T-cell (primary cell): ENCODE results near the gene C22orf15. TPM values are rescaled to one million over a fixed set of nuclear protein-coding genes. Genes with fewer than 3 reads are reported as not detected.

ENCODE experiments used
- ATAC-seq, 4 experiments: fragments of 200-7000 bp in 3 of 4; fragments of 150-1000 bp in 1 of 4; cut with Tn5 transposase; replicated peaks in 1 of 4; 1 replicate in 3 of 4; 2 replicates in 1 of 4; pipeline ENCODE4 v1.10.0; 2021; ENCODE audit warnings: moderate library complexity in 3 of 4, mild to moderate bottlenecking in 2 of 4, moderate number of reproducible peaks in 1 of 4
- CTCF ChIA-PET, 2 donors: fragments of 300-600 bp; sonication (Branson Sonifier 250); formaldehyde crosslinking; loops; one replicate each; lab custom pipeline; 2022; ENCODE audit warnings: antibody characterized with exemption in 2 of 2; lab: Charles Lee
- POLR2A ChIA-PET, 2 donors: fragments of 300-600 bp; sonication (Branson Sonifier 250); formaldehyde crosslinking; loops; one replicate each; lab custom pipeline; 2022; ENCODE audit warnings: antibody characterized with exemption in 2 of 2; lab: Charles Lee
- DNase-seq, 35 experiments: peaks; one replicate each; pipeline versions ENCODE4 v3.0.0 to v3.0.0-alpha.2; 2013 to 2023
- H3K27ac ChIP-seq: one replicate; pipeline ENCODE4 v1.5.1; 2013; ENCODE audit warnings: low read length
- H3K27me3 ChIP-seq, 2 experiments: replicated peaks in 1 of 2; 1 replicate in 1 of 2; 2 replicates in 1 of 2; pipeline versions ENCODE4 v1.6.1 to v1.7.0; 2013; ENCODE audit warnings: low read length in 1 of 2, mixed read lengths in 1 of 2; ENCODE audit not compliant: control insufficient read depth in 2 of 2, insufficient read depth in 2 of 2; ENCODE audit errors: extremely low read depth in 1 of 2
- H3K36me3 ChIP-seq, 2 donors: 1 replicate in 1 of 2; 2 replicates in 1 of 2; pipeline versions ENCODE4 v1.6.1 to v1.7.0; 2013; ENCODE audit warnings: low read length in 1 of 2; ENCODE audit not compliant: control insufficient read depth in 2 of 2, insufficient read depth in 1 of 2; ENCODE audit errors: extremely low read depth in 1 of 2
- H3K4me1 ChIP-seq, 2 experiments: 1 replicate in 1 of 2; 2 replicates in 1 of 2; pipeline versions ENCODE4 v1.6.1 to v1.7.0; 2013; ENCODE audit warnings: low read length in 2 of 2, mixed read lengths in 1 of 2; ENCODE audit not compliant: insufficient read depth in 2 of 2, control insufficient read depth in 1 of 2; ENCODE audit errors: extremely low read depth in 1 of 2
- H3K4me3 ChIP-seq, 2 donors: 1 replicate in 1 of 2; 2 replicates in 1 of 2; pipeline versions ENCODE4 v1.5.1 to v1.7.0; 2013; ENCODE audit warnings: mild to moderate bottlenecking in 2 of 2, low read length in 1 of 2, moderate library complexity in 1 of 2; ENCODE audit not compliant: control insufficient read depth in 1 of 2; ENCODE audit errors: extremely low read depth in 1 of 2
- H3K9me3 ChIP-seq: 2 replicates; pipeline ENCODE4 v1.7.0; 2013
- H3K27ac Mint-ChIP-seq, 2 donors: one replicate each; pipeline ENCODE4 v1.8.0; 2020 to 2021; ENCODE audit warnings: mild to moderate bottlenecking in 2 of 2, mixed read lengths in 2 of 2
- H3K27me3 Mint-ChIP-seq, 2 donors: one replicate each; pipeline ENCODE4 v1.8.0; 2021 to 2022; ENCODE audit warnings: mixed read lengths in 2 of 2
- H3K36me3 Mint-ChIP-seq: one replicate; pipeline ENCODE4 v1.8.0; 2021; ENCODE audit warnings: mixed read lengths
- H3K4me1 Mint-ChIP-seq, 3 donors: one replicate each; pipeline ENCODE4 v1.8.0; 2020 to 2022; ENCODE audit warnings: mixed read lengths in 3 of 3, mild to moderate bottlenecking in 1 of 3
- H3K4me3 Mint-ChIP-seq, 3 donors: one replicate each; pipeline ENCODE4 v1.8.0; 2020 to 2022; ENCODE audit warnings: mild to moderate bottlenecking in 3 of 3, mixed read lengths in 3 of 3, moderate library complexity in 3 of 3
- H3K9me3 Mint-ChIP-seq, 3 donors: one replicate each; pipeline ENCODE4 v1.8.0; 2020 to 2022; ENCODE audit warnings: mixed read lengths in 3 of 3
- WGBS: methylation state at CpG from one replicate; pipeline ENCODE4 v1.1.5; 2013; ENCODE audit warnings: missing lambda C conversion rate; ENCODE audit not compliant: insufficient coverage; 5-methylcytosine and 5-hydroxymethylcytosine counted together
- total RNA-seq, 35 experiments: library from RNA in 6 of 35; stranded (reverse) in 6 of 35; fragments of 120-200 nt in 1 of 35; gene quantifications; one replicate each; pipeline versions ENCODE4 v1.2.1 to v1.2.4 and lab custom pipeline; 2013 to 2026

C22orf15 gene
- total RNA-seq, 5 donors from 2014 or later (not counting 1 experiment from before 2014, with no cell fraction given) = 0.58 to 2.2 (median 1.9) TPM

DNA sequence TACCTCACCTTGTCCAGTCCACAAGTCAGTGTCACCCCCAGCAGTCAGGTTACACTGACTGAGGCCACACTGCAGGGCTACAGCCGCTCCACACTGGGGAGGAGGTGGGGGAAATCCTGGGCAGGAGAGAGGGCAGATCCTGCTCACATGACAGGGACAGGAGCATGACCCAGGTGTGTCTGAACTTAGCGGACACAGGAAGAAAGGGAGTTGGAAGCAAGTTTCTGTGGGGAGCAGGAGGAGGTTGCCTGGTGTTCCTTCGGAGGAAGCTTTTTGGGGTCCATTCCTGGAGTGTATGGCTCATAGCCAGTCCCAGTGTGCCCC, 15.7 kb downstream of the C22orf15 start:
- Histone ChIP-seq H3K27me3 (no peaks in the 10 kb centered on the region), H3K36me3 (peaks cover 0 to 3% of the 10 kb centered on the region in 2 donors), H3K27ac (no peak overlapping the region), H3K4me3 (no peak overlapping the region), H3K4me1 (peaks cover 0 to 3% of the 10 kb centered on the region in 2 experiments), H3K9me3 (no peaks in the 10 kb centered on the region)
- no peak overlapping the region for H3K27ac Mint-ChIP-seq
- ATAC-seq (no peak), DNase-seq (no peak)
- CTCF ChIA-PET = no interaction called here
- POLR2A ChIA-PET = no interaction called here
- 100% methylated on average over 1 of the region's 3 CpGs for WGBS
- no peak overlapping the region for H3K4me3 Mint-ChIP-seq
- H3K36me3 Mint-ChIP-seq = no peaks in the 10 kb centered on the region
- H3K27me3 Mint-ChIP-seq = no peaks in the 10 kb centered on the region
- peaks cover under 1 to 7% (median 4%) of the 10 kb centered on the region in 3 donors for H3K4me1 Mint-ChIP-seq
- H3K9me3 Mint-ChIP-seq = no peaks in the 10 kb centered on the region

DNA sequence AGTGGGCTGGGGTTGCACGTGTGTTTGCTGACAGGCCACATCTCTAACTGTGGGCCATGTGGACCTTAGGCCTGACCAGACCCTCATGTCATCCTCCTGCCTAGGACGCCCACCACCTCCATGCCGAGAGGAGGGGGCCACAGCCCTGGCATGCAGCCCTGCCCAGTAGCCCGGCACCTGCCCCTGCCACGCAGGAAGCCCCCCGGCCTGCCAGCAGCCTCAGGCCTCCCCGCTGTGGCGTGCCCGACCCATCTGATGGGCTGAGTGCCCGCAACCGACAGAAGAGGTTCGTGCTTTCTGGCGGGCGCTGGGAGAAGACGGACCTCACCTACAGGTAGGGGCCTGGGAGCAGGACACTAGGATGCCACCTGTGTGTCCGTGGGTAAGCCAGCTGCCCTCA, 16.3 kb downstream of the C22orf15 start:
- ChIA-PET POLR2A (no interaction called here), CTCF (no interaction called here)
- Histone ChIP-seq H3K4me1 (peaks cover 0 to 8% of the 10 kb centered on the region in 2 experiments), H3K27ac (no peak overlapping the region), H3K27me3 (no peaks in the 10 kb centered on the region), H3K36me3 (peaks cover 0 to 3% of the 10 kb centered on the region in 2 donors), H3K4me3 (no peak overlapping the region), H3K9me3 (no peaks in the 10 kb centered on the region)
- no peaks in the 10 kb centered on the region for H3K27me3 Mint-ChIP-seq
- no peaks in the 10 kb centered on the region for H3K36me3 Mint-ChIP-seq
- H3K9me3 Mint-ChIP-seq = no peaks in the 10 kb centered on the region
- H3K27ac Mint-ChIP-seq = no peak overlapping the region
- ATAC-seq (no peak), DNase-seq (no peak)
- 80% methylated on average over 16 of the region's 16 CpGs for WGBS
- H3K4me3 Mint-ChIP-seq = no peak overlapping the region
- H3K4me1 Mint-ChIP-seq = peaks cover under 1 to 6% (median 4%) of the 10 kb centered on the region in 3 donors

DNA sequence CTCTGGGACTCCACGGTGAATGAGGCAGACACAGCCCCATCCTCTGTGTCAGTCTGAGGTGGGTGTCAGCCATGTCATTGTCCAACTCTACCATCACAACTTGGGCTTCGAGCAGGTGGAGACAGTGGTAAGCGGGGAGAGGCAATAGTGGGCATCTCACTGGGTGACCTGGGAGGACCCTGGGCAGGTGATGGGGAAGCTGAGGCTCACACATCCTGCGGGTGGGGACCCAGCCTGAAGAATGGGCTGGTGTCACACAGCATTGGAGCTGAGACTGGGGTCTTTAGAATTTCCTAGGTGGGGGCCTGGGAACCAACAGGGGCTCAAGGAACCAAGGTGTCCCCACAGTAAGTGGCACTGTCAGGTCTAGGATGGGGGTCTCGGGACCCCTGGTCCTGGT, 16.9 kb downstream of the C22orf15 start:
- H3K27me3 ChIP-seq = no peaks in the 10 kb centered on the region
- H3K36me3 ChIP-seq = peaks cover 0 to 3% of the 10 kb centered on the region in 2 donors
- Mint-ChIP-seq H3K4me3 (no peak overlapping the region), H3K27ac (no peak overlapping the region), H3K27me3 (no peaks in the 10 kb centered on the region), H3K36me3 (no peaks in the 10 kb centered on the region), H3K9me3 (no peaks in the 10 kb centered on the region), H3K4me1 (peaks cover 5 to 8% (median 6%) of the 10 kb centered on the region in 3 donors)
- H3K27ac ChIP-seq = no peak overlapping the region
- DNase-seq = no peak
- ChIA-PET CTCF (no interaction called here), POLR2A (no interaction called here)
- no peak overlapping the region for H3K4me3 ChIP-seq
- H3K9me3 ChIP-seq = no peaks in the 10 kb centered on the region
- ATAC-seq = no peak
- 100% methylated on average over 1 of the region's 5 CpGs for WGBS
- peaks cover 2 to 14% of the 10 kb centered on the region in 2 experiments for H3K4me1 ChIP-seq

DNA sequence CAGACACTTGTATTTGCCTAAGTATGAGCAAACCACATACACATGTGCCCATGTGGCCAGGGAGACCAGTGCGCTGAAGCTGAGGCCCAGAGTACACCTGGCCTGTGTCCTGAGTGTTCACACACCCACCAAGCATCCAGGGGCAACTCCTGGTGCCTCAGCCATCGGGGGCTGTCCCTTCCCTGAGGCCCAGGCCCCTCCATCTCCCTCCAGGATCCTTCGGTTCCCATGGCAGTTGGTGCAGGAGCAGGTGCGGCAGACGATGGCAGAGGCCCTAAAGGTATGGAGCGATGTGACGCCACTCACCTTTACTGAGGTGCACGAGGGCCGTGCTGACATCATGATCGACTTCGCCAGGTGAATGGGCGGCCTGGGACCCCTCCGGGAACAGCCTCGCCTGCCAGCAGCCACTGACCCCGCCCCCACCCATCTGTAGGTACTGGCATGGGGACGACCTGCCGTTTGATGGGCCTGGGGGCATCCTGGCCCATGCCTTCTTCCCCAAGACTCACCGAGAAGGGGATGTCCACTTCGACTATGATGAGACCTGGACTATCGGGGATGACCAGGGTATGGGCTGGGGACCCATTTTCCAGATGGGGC, 17.5 kb downstream of the C22orf15 start:
- H3K36me3 ChIP-seq = peaks cover 0 to 3% of the 10 kb centered on the region in 2 donors
- ChIA-PET CTCF (no interaction called here), POLR2A (no interaction called here)
- WGBS = 90% methylated on average over 18 of the region's 20 CpGs
- no peaks in the 10 kb centered on the region for H3K36me3 Mint-ChIP-seq
- no peaks in the 10 kb centered on the region for H3K9me3 ChIP-seq
- H3K4me3 ChIP-seq = no peak overlapping the region
- no peaks in the 10 kb centered on the region for H3K27me3 Mint-ChIP-seq
- ATAC-seq (no peak), DNase-seq (no peak)
- no peaks in the 10 kb centered on the region for H3K9me3 Mint-ChIP-seq
- H3K27me3 ChIP-seq = no peaks in the 10 kb centered on the region
- no peak overlapping the region for H3K27ac Mint-ChIP-seq
- peaks cover 5 to 7% (median 5%) of the 10 kb centered on the region in 3 donors for H3K4me1 Mint-ChIP-seq
- H3K4me1 ChIP-seq = peaks cover 2 to 14% of the 10 kb centered on the region in 2 experiments
- no peak overlapping the region for H3K4me3 Mint-ChIP-seq
- H3K27ac ChIP-seq = no peak overlapping the region

DNA sequence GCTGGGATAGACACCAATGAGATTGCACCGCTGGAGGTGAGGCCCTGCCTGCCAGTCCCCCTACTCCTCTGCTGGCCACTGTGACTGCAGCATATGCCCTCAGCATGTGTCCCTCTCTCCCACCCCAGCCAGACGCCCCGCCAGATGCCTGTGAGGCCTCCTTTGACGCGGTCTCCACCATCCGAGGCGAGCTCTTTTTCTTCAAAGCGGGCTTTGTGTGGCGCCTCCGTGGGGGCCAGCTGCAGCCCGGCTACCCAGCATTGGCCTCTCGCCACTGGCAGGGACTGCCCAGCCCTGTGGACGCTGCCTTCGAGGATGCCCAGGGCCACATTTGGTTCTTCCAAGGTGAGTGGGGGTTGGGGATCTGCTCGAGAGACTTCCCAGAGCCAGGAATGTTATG, 18.3 kb downstream of the C22orf15 start:
- Mint-ChIP-seq H3K4me3 (no peak overlapping the region), H3K27me3 (no peaks in the 10 kb centered on the region), H3K27ac (no peak overlapping the region), H3K4me1 (peaks cover 6 to 7% (median 7%) of the 10 kb centered on the region in 3 donors), H3K9me3 (no peaks in the 10 kb centered on the region), H3K36me3 (no peaks in the 10 kb centered on the region)
- CTCF ChIA-PET = no interaction called here
- H3K36me3 ChIP-seq = peaks cover 0 to 3% of the 10 kb centered on the region in 2 donors
- H3K27me3 ChIP-seq = no peaks in the 10 kb centered on the region
- H3K27ac ChIP-seq = no peak overlapping the region
- DNase-seq (no peak), ATAC-seq (no peak)
- WGBS = 93% methylated on average over 15 of the region's 15 CpGs
- no peak overlapping the region for H3K4me3 ChIP-seq
- peaks cover 3 to 19% of the 10 kb centered on the region in 2 experiments for H3K4me1 ChIP-seq
- POLR2A ChIA-PET = no interaction called here
- no peaks in the 10 kb centered on the region for H3K9me3 ChIP-seq

DNA sequence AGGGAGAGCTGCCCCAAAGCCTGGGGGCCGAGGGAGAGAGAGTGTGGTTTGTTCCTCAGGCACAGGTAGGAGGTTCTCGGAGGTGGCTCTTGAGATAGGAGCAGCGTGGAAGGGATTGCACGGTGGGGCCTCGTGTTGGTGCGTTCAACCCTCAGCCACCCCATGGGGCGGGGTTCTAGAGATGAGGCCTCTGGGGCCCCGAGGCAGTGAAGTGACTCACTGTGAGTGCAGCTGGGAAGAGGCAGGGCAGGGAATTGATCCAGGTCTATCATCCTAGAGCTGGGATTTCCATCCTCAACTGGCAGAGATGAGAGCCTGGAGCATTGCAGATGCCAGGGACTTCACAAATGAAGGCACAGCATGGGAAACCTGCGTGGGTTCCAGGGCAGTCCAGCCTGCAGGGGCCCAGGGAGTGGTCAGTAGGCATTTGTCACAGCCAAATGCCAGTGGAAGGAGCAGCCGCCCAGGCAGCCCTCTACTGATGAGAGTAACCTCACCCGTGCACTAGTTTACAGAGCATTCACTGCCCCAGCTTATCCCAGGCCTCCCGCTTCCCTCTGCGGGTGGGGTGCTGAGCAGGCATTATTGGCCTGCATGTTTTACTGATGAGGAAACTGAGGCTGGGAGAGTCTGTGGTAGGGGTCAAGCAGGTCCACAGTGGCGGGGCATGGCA, 18.9 kb downstream of the C22orf15 start:
- H3K36me3 ChIP-seq = peaks cover 0 to 3% of the 10 kb centered on the region in 2 donors
- H3K4me3 Mint-ChIP-seq = no peak overlapping the region
- no peak overlapping the region for H3K27ac ChIP-seq
- no peak overlapping the region for H3K27ac Mint-ChIP-seq
- POLR2A ChIA-PET = no interaction called here
- no peak for ATAC-seq
- no peaks in the 10 kb centered on the region for H3K9me3 Mint-ChIP-seq
- H3K9me3 ChIP-seq = no peaks in the 10 kb centered on the region
- H3K4me1 Mint-ChIP-seq = peaks cover 12 to 13% (median 13%) of the 10 kb centered on the region in 3 donors
- no peak for DNase-seq
- CTCF ChIA-PET = no interaction called here
- 80% methylated on average over 12 of the region's 14 CpGs for WGBS
- no peaks in the 10 kb centered on the region for H3K27me3 ChIP-seq
- peaks cover 8 to 25% of the 10 kb centered on the region in 2 experiments for H3K4me1 ChIP-seq
- no peak overlapping the region for H3K4me3 ChIP-seq
- H3K36me3 Mint-ChIP-seq = no peaks in the 10 kb centered on the region
- no peaks in the 10 kb centered on the region for H3K27me3 Mint-ChIP-seq
